H9 (cell line): ENCODE results near the gene LDHA. TPM values are rescaled to one million over a fixed set of nuclear protein-coding genes. Genes with fewer than 3 reads are reported as not detected.
A peak's percentile ranks its signal among the peaks of the same experiment; 100 is the strongest.

Source experiments
- DNase-seq: peaks from one replicate; pipeline ENCODE4 v3.0.0-alpha.2; 2017
- H2AFZ ChIP-seq: one replicate; pipeline ENCODE4 v1.6.1; 2013; ENCODE audit warnings: mild to moderate bottlenecking, low read length, control low read depth, moderate library complexity
- H2AK5ac ChIP-seq: 2 replicates; pipeline ENCODE4 v1.6.1; 2013; ENCODE audit warnings: low read length, control low read depth, mixed read lengths; ENCODE audit not compliant: insufficient read length
- H2BK120ac ChIP-seq: one replicate; pipeline ENCODE4 v1.6.1; 2013; ENCODE audit warnings: low read depth, mild to moderate bottlenecking, low read length, control low read depth, inconsistent platforms; ENCODE audit not compliant: poor library complexity, severe bottlenecking
- H2BK12ac ChIP-seq: 2 replicates; pipeline ENCODE4 v1.6.1; 2013; ENCODE audit warnings: low read length, control low read depth, mixed read lengths, low read depth; ENCODE audit not compliant: insufficient read length
- H2BK15ac ChIP-seq: 2 replicates; pipeline ENCODE4 v1.6.1; 2013; ENCODE audit warnings: low read depth, low read length, control low read depth
- H2BK20ac ChIP-seq: one replicate; pipeline ENCODE4 v1.6.1; 2013; ENCODE audit warnings: low read depth, mild to moderate bottlenecking, low read length, control low read depth, inconsistent platforms; ENCODE audit not compliant: poor library complexity, severe bottlenecking
- H2BK5ac ChIP-seq: 2 replicates; pipeline ENCODE4 v1.6.1; 2013; ENCODE audit warnings: low read length, control low read depth, mixed read lengths; ENCODE audit not compliant: insufficient read length
- H3K14ac ChIP-seq: 2 replicates; pipeline ENCODE4 v1.6.1; 2013; ENCODE audit warnings: low read length, control low read depth; ENCODE audit not compliant: insufficient read depth
- H3K18ac ChIP-seq: 2 replicates; pipeline ENCODE4 v1.6.1; 2013; ENCODE audit warnings: low read depth, mild to moderate bottlenecking, mixed read lengths, low read length, control low read depth; ENCODE audit not compliant: insufficient read length
- H3K23ac ChIP-seq: 2 replicates; pipeline ENCODE4 v1.6.1; 2013; ENCODE audit warnings: low read length, control low read depth, mixed read lengths, low read depth; ENCODE audit not compliant: insufficient read length
- H3K23me2 ChIP-seq: 2 replicates; pipeline ENCODE4 v1.6.1; 2013; ENCODE audit warnings: low read depth, mild to moderate bottlenecking, mixed read lengths, low read length, control low read depth; ENCODE audit not compliant: insufficient read length, poor library complexity, severe bottlenecking
- H3K27ac ChIP-seq: 2 replicates; pipeline ENCODE4 v1.5.1; 2013; ENCODE audit warnings: low read length, control low read depth, mixed read lengths, low read depth; ENCODE audit not compliant: insufficient read length
- H3K27me3 ChIP-seq: 2 replicates; pipeline ENCODE4 v1.6.1; 2013; ENCODE audit warnings: low read length, control low read depth, inconsistent platforms; ENCODE audit not compliant: insufficient read depth
- H3K4ac ChIP-seq: 2 replicates; pipeline ENCODE4 v1.6.1; 2013; ENCODE audit warnings: low read depth, mild to moderate bottlenecking, control low read depth, inconsistent platforms, low read length, moderate library complexity
- H3K4me1 ChIP-seq: 2 replicates; pipeline ENCODE4 v1.6.1; 2013; ENCODE audit warnings: low read length, control low read depth, inconsistent platforms; ENCODE audit not compliant: insufficient read depth
- H3K4me2 ChIP-seq: 2 replicates; pipeline ENCODE4 v1.6.1; 2013; ENCODE audit warnings: low read length, control low read depth, mixed read lengths; ENCODE audit not compliant: insufficient read length, insufficient read depth
- H3K56ac ChIP-seq: 2 replicates; pipeline ENCODE4 v1.6.1; 2013; ENCODE audit warnings: low read depth, mild to moderate bottlenecking, mixed read lengths, low read length, control low read depth; ENCODE audit not compliant: insufficient read length
- H3K79me1 ChIP-seq: 2 replicates; pipeline ENCODE4 v1.6.1; 2013; ENCODE audit warnings: low read depth, mild to moderate bottlenecking, moderate library complexity, low read length, control low read depth, inconsistent platforms; ENCODE audit not compliant: insufficient read depth, poor library complexity, severe bottlenecking
- H3K79me2 ChIP-seq: 2 replicates; pipeline ENCODE4 v1.6.1; 2013; ENCODE audit warnings: low read length, control low read depth, inconsistent platforms; ENCODE audit not compliant: insufficient read depth
- H3K9ac ChIP-seq: 2 replicates; pipeline ENCODE4 v1.6.1; 2013; ENCODE audit warnings: low read length, control low read depth, mixed read lengths; ENCODE audit not compliant: insufficient read length; ENCODE audit errors: extremely low read depth
- H3K9me3 ChIP-seq: one replicate; pipeline ENCODE4 v1.6.1; 2013; ENCODE audit warnings: low read depth, low read length, inconsistent platforms; ENCODE audit not compliant: control insufficient read depth
- H3T11ph ChIP-seq: one replicate; pipeline ENCODE4 v1.6.1; 2013; ENCODE audit warnings: mild to moderate bottlenecking, low read length, control low read depth, inconsistent platforms
- H4K20me1 ChIP-seq: one replicate; pipeline ENCODE4 v1.6.1; 2013; ENCODE audit not compliant: control insufficient read depth, insufficient read length, insufficient read depth
- H4K5ac ChIP-seq: 2 replicates; pipeline ENCODE4 v1.6.1; 2013; ENCODE audit warnings: low read depth, mild to moderate bottlenecking, mixed read lengths, low read length, control low read depth; ENCODE audit not compliant: insufficient read length
- H4K8ac ChIP-seq: replicated peaks from 2 replicates; pipeline ENCODE4 v1.6.1; 2013; ENCODE audit warnings: low read length, control low read depth, mixed read lengths, low read depth; ENCODE audit not compliant: insufficient read length
- H4K91ac ChIP-seq: 2 replicates; pipeline ENCODE4 v1.6.1; 2013; ENCODE audit warnings: low read depth, mild to moderate bottlenecking, moderate library complexity, mixed read lengths, low read length, control low read depth; ENCODE audit not compliant: insufficient read length
- H3K27ac Mint-ChIP-seq, 3 experiments: 2 replicates in 2 of 3; 3 replicates in 1 of 3; pipeline ENCODE4 v1.8.0; 2020 to 2021; ENCODE audit warnings: mixed read lengths in 3 of 3, mild to moderate bottlenecking in 1 of 3, moderate library complexity in 1 of 3
- H3K27me3 Mint-ChIP-seq: 2 replicates; pipeline ENCODE4 v1.8.0; 2021; ENCODE audit warnings: low read depth, mild to moderate bottlenecking, moderate library complexity, mixed read lengths
- H3K36me3 Mint-ChIP-seq, 3 experiments: 2 replicates in 2 of 3; 3 replicates in 1 of 3; pipeline ENCODE4 v1.8.0; 2020 to 2021; ENCODE audit warnings: low read depth in 3 of 3, mixed read lengths in 3 of 3; ENCODE audit not compliant: insufficient read depth in 1 of 3
- H3K4me1 Mint-ChIP-seq, 2 experiments: 2 replicates each; pipeline ENCODE4 v1.8.0; 2020; ENCODE audit warnings: mixed read lengths in 2 of 2
- H3K4me3 Mint-ChIP-seq, 2 experiments: 2 replicates in 1 of 2; 3 replicates in 1 of 2; pipeline ENCODE4 v1.8.0; 2020 to 2021; ENCODE audit warnings: mild to moderate bottlenecking in 2 of 2, mixed read lengths in 2 of 2, moderate library complexity in 1 of 2
- H3K9me3 Mint-ChIP-seq, 2 experiments: 2 replicates in 1 of 2; 3 replicates in 1 of 2; pipeline ENCODE4 v1.8.0; 2020; ENCODE audit warnings: mild to moderate bottlenecking in 2 of 2, mixed read lengths in 2 of 2, moderate library complexity in 1 of 2
- WGBS: extraction: QIAGEN DNeasy Blood & Tissue Kit; methylation state at CpG from one replicate; pipeline ENCODE4 v1.1.7; 2013; ENCODE audit warnings: missing lambda C conversion rate, low lambda C conversion rate, mixed read lengths; ENCODE audit not compliant: insufficient read length; ENCODE audit errors: extremely low coverage; 5-methylcytosine and 5-hydroxymethylcytosine counted together
- total RNA-seq: library from RNA; stranded (reverse); gene quantifications from 2 replicates; pipeline ENCODE4 v1.2.1, GENCODE V29; 2021
- TF ChIP-seq, protein P1 (sequence below): fragments of 200-600 bp; sonication (generic); conservative IDR thresholded peaks from 3 replicates; pipeline ENCODE4 v1.8.0; 2021; ENCODE audit warnings: antibody characterized with exemption, mild to moderate bottlenecking

Gene LDHA
- total RNA-seq, 1 experiment from 2014 or later: 720 TPM

DNA sequence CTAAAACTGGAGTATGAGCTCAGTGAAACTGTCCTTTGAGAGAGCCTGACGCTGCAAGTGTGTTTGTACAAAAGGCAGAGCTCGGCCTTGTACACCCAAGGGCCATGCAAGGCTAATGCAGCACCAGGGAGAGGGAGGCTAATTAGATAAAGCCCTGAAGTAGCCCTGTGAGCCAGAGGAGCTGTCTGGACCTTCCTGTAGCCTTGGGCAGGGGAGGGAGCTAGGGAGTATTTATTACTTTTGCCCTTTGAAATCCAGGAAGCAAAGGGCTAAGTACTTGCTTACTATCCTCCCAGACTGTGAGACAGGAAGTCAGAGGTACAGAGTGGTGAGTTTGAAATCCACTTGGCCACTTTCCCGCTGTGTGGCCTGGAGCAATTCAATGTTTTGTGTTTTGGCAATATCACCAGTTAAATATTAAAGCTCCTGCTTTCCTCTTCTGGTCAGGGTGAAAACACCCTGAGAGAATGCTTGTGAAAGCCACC is 10.2 kb upstream of the LDHA start:
- Histone ChIP-seq H3K23ac (no peak overlapping the region), H4K91ac (no peak overlapping the region), H2BK120ac (no peak overlapping the region), H4K5ac (no peak overlapping the region), H2BK12ac (no peak overlapping the region), H3K14ac (no peak overlapping the region; the same call in 1 of the 2 replicates), H3K4me1 (no peaks in the 10 kb centered on the region), H2BK5ac (no peak overlapping the region), H4K20me1 (no peaks in the 10 kb centered on the region), H2BK20ac (no peak overlapping the region), H4K8ac (no peak overlapping the region), H3K4me2 (no peak overlapping the region), H2BK15ac (no peak overlapping the region), H3K79me1 (no peaks in the 10 kb centered on the region), H2AK5ac (no peak overlapping the region), H3K4ac (no peak overlapping the region), H3K23me2 (no peaks in the 10 kb centered on the region), H3K18ac (no peak overlapping the region), H3T11ph (no peak overlapping the region), H3K9me3 (no peaks in the 10 kb centered on the region), H3K56ac (no peak overlapping the region), H3K27ac (no peak overlapping the region), H2AFZ (no peak overlapping the region), H3K9ac (no peak overlapping the region), H3K79me2 (no peaks in the 10 kb centered on the region), H3K27me3 (no peaks in the 10 kb centered on the region)
- Mint-ChIP-seq H3K4me1 (peaks cover 4 to 9% of the 10 kb centered on the region in 2 experiments; a peak in 2 of 4 replicates), H3K36me3 (no peaks in the 10 kb centered on the region), H3K4me3 (no peak overlapping the region), H3K27me3 (no peaks in the 10 kb centered on the region; the same call in 1 of the 2 replicates), H3K27ac (peak overlapping the region in 1 of 3 experiments; percentile 85; a peak in 2 of 7 replicates), H3K9me3 (no peaks in the 10 kb centered on the region)
- DNase-seq: no peak
- TF ChIP-seq, protein P1, sequence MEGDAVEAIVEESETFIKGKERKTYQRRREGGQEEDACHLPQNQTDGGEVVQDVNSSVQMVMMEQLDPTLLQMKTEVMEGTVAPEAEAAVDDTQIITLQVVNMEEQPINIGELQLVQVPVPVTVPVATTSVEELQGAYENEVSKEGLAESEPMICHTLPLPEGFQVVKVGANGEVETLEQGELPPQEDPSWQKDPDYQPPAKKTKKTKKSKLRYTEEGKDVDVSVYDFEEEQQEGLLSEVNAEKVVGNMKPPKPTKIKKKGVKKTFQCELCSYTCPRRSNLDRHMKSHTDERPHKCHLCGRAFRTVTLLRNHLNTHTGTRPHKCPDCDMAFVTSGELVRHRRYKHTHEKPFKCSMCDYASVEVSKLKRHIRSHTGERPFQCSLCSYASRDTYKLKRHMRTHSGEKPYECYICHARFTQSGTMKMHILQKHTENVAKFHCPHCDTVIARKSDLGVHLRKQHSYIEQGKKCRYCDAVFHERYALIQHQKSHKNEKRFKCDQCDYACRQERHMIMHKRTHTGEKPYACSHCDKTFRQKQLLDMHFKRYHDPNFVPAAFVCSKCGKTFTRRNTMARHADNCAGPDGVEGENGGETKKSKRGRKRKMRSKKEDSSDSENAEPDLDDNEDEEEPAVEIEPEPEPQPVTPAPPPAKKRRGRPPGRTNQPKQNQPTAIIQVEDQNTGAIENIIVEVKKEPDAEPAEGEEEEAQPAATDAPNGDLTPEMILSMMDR: no peak
- no CpG with 5 or more reads among the region's 3 CpGs for whole genome bisulfite sequencing
